HG02943 (cell line): ENCODE data around the gene RNF113B.

Experiments used
- ATAC-seq: cut with Tn5 transposase; IDR thresholded peaks from one replicate; pipeline ENCODE4 v1.9.1; 2021; ENCODE audit warnings: mild to moderate bottlenecking, low read depth, moderate library complexity; ENCODE audit not compliant: unreplicated experiment

The RNF113B gene

GRCh38 chr13:98176777-98177608, at the start of gene RNF113B:
TSS of gene RNF113B (minus strand) at chr13:98177269. CDS start at chr13:98177236, 33 bp downstream.
- ATAC-seq, result no peak

GRCh38 chr13:98226496-98226895, 49.4 kb upstream of the RNF113B start:
- ATAC-seq, result no peak

GRCh38 chr13:98225036-98225940, 48.2 kb upstream of the RNF113B start:
- ATAC-seq, result no peak

- ATAC-seq, result no peak
Observed at GRCh38 chr13:98224557-98224956, 47.5 kb upstream of the RNF113B start.

GRCh38 chr13:98223741-98224140, 46.7 kb upstream of the RNF113B start:
- no peak for ATAC-seq

GRCh38 chr13:98222816-98223215, 45.7 kb upstream of the RNF113B start:
- ATAC-seq, result no peak

GRCh38 chr13:98222081-98222554, 45.0 kb upstream of the RNF113B start:
- no peak for ATAC-seq

GRCh38 chr13:98221234-98221633, 44.2 kb upstream of the RNF113B start:
- no peak for ATAC-seq

- no peak for ATAC-seq
Observed at GRCh38 chr13:98220271-98220791, 43.3 kb upstream of the RNF113B start.

GRCh38 chr13:98219685-98220084, 42.6 kb upstream of the RNF113B start:
- ATAC-seq, result no peak

GRCh38 chr13:98217597-98217996, 40.5 kb upstream of the RNF113B start:
- ATAC-seq, result no peak

GRCh38 chr13:98216711-98217285, 39.7 kb upstream of the RNF113B start:
- no peak for ATAC-seq

- ATAC-seq, result no peak
Observed at GRCh38 chr13:98216135-98216565, 39.1 kb upstream of the RNF113B start.

GRCh38 chr13:98215508-98215907, 38.4 kb upstream of the RNF113B start:
- ATAC-seq, result no peak

- ATAC-seq, result no peak
Observed at GRCh38 chr13:98214707-98215106, 37.6 kb upstream of the RNF113B start.

- ATAC-seq, result no peak
Observed at GRCh38 chr13:98214008-98214643, 37.1 kb upstream of the RNF113B start.

- ATAC-seq, result no peak
Observed at GRCh38 chr13:98213354-98213753, 36.3 kb upstream of the RNF113B start.

- no peak for ATAC-seq
Observed at GRCh38 chr13:98212763-98213162, 35.7 kb upstream of the RNF113B start.

- no peak for ATAC-seq
Observed at GRCh38 chr13:98208606-98209005, 31.5 kb upstream of the RNF113B start.

- no peak for ATAC-seq
Observed at GRCh38 chr13:98207416-98207815, 30.3 kb upstream of the RNF113B start.
